OCI-LY3 (cell line): ENCODE results near the gene AGMAT.

Experiments
- EZH2phosphoT487 ChIP-seq: fragments of 200-600 bp; shearing (Covaris generic); IDR thresholded peaks from 2 replicates; pipeline ENCODE4 v1.6.1; 2018; ENCODE audit warnings: antibody characterized with exemption, mixed run types, low read depth
- TF ChIP-seq, protein P1 (sequence below): fragments of 200-600, 300-600 bp; sonication (generic); IDR thresholded peaks from 2 replicates; pipeline ENCODE4 v1.5.1; 2014; ENCODE audit warnings: antibody characterized with exemption, low read length, low read depth

DNA sequence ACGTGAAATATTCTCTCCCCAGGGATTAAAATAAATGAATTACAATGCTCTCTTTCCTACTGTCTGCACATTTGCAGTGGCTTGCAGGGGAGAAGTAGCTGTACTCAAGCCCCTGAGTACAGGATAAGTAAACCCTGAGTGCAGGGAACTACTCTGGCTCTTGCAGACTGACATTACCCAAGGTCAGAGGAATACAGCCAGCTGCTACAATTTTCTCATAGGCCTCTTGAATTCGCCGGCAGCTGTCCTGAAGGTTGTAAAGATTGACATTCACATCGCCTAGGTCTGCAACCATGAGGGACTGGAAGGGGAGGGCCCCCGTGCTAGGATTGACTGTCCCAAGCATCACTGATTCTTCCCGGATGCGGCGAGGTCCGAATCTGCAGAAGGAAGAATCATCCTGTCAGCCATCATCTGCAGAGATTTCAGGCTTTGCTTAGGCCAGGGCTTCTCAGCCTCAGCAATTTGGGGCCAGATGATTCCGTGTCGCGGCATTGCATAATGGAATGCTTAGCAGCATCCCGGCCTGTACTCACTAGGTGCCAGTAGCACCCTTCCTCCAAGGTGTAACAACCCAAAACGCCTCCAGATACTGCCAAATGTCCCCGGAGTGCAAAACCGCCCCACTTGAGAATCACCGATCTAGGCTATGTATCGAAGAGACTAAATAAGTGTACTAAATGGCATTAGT lies 1.7 kb downstream of the AGMAT start:
- TF ChIP-seq, protein P1, sequence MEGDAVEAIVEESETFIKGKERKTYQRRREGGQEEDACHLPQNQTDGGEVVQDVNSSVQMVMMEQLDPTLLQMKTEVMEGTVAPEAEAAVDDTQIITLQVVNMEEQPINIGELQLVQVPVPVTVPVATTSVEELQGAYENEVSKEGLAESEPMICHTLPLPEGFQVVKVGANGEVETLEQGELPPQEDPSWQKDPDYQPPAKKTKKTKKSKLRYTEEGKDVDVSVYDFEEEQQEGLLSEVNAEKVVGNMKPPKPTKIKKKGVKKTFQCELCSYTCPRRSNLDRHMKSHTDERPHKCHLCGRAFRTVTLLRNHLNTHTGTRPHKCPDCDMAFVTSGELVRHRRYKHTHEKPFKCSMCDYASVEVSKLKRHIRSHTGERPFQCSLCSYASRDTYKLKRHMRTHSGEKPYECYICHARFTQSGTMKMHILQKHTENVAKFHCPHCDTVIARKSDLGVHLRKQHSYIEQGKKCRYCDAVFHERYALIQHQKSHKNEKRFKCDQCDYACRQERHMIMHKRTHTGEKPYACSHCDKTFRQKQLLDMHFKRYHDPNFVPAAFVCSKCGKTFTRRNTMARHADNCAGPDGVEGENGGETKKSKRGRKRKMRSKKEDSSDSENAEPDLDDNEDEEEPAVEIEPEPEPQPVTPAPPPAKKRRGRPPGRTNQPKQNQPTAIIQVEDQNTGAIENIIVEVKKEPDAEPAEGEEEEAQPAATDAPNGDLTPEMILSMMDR = no peak
- TF ChIP-seq EZH2phosphoT487 = no peak
